ENCODE results near the gene CTDP1. TPM values are rescaled to one million over a fixed set of nuclear protein-coding genes. Genes with fewer than 3 reads are reported as not detected.

CTDP1 gene
- total RNA-seq, 2 experiments from 2014 or later = 69.0 to 79.6 TPM

GRCh38 chr18:79680100-79680879 lies 687 bp downstream of the CTDP1 start:
- Mint-ChIP-seq H3K36me3 (ENCODE audit: low read depth) (peaks cover 56% of the 10 kb centered on the region), H3K27me3 (no peaks in the 10 kb centered on the region), H3K27ac (peak overlapping the region; percentile 95), H3K9me3 (no peaks in the 10 kb centered on the region), H3K4me1 (ENCODE audit: low read depth) (peaks cover 84% of the 10 kb centered on the region), H3K4me3 (peak overlapping the region; percentile 94)
- TF ChIP-seq CTCF (IDR thresholded peaks at IDR 0.05) = no peak
- DNase-seq = peak in 10 of 14 experiments; percentile 8 to 71 (median 40)
- intact Hi-C loops (cut with DNase I, micrococcal nuclease) = loop anchor here in 1 of 2 experiments (5.0 kb wide), 1 partner anchor 282 kb away; the partner anchor contains the start of gene HSBP1L1
- ChIA-PET POLR2A (interaction anchor here (1.0 to 2.6 kb wide), 5 partner anchors 17 to 354 kb away, joined by 3 to 17 read pairs (median 4); partner anchors contain the start of genes RBFA and TXNL4A), CTCF (no interaction called here)
- H3K27ac ChIP-seq (ENCODE audit: low read depth in 1 of 2, low read length in 2 of 2) = no peak overlapping the region
- peaks cover 70% of the 10 kb centered on the region for H3K4me1 ChIP-seq (ENCODE audit: insufficient read depth, low read length)
- no peaks in the 10 kb centered on the region for H3K27me3 ChIP-seq (ENCODE audit: control insufficient read depth in 1 of 2, insufficient read depth in 2 of 2, low read length in 2 of 2)
- no peak for ATAC-seq (ENCODE audit: poor library complexity)
- H3K36me3 ChIP-seq (ENCODE audit: insufficient read depth, low read length) = peaks cover 22% of the 10 kb centered on the region
- no peaks in the 10 kb centered on the region for H3K9me3 ChIP-seq (ENCODE audit: control insufficient read depth in 1 of 2, insufficient read depth in 1 of 2, low read length in 2 of 2)
- peak overlapping the region; percentile 96 for H3K4me3 ChIP-seq (ENCODE audit: low read length)

GRCh38 chr18:79680891-79681339 lies 1.3 kb downstream of the CTDP1 start:
- ATAC-seq (ENCODE audit: poor library complexity) = no peak
- Mint-ChIP-seq H3K36me3 (ENCODE audit: low read depth) (peaks cover 53% of the 10 kb centered on the region), H3K27me3 (no peaks in the 10 kb centered on the region), H3K9me3 (no peaks in the 10 kb centered on the region), H3K27ac (peak overlapping the region; percentile 95), H3K4me1 (ENCODE audit: low read depth) (peaks cover 85% of the 10 kb centered on the region), H3K4me3 (peak overlapping the region; percentile 94)
- Histone ChIP-seq H3K9me3 (ENCODE audit: control insufficient read depth in 1 of 2, insufficient read depth in 1 of 2, low read length in 2 of 2) (no peaks in the 10 kb centered on the region), H3K4me1 (ENCODE audit: insufficient read depth, low read length) (peaks cover 74% of the 10 kb centered on the region), H3K27me3 (ENCODE audit: control insufficient read depth in 1 of 2, insufficient read depth in 2 of 2, low read length in 2 of 2) (no peaks in the 10 kb centered on the region), H3K4me3 (ENCODE audit: low read length) (peak overlapping the region; percentile 96), H3K36me3 (ENCODE audit: insufficient read depth, low read length) (peaks cover 22% of the 10 kb centered on the region), H3K27ac (ENCODE audit: low read depth in 1 of 2, low read length in 2 of 2) (peak overlapping the region; percentile 10 to 13)
- CTCF ChIA-PET = no interaction called here
- no peak for TF ChIP-seq CTCF (IDR thresholded peaks at IDR 0.05)
- intact Hi-C loops (cut with DNase I, micrococcal nuclease) = loop anchor here in 1 of 2 experiments (5.0 kb wide), 1 partner anchor 281 kb away; the partner anchor contains the start of gene HSBP1L1
- POLR2A ChIA-PET = interaction anchor here (1.0 to 1.2 kb wide), 2 partner anchors 158 to 307 kb away, joined by 4 to 5 read pairs; partner anchors contain the start of gene TXNL4A
- peak in 1 of 14 experiments; percentile 38 for DNase-seq

GRCh38 chr18:79681484-79682387 lies 2.1 kb downstream of the CTDP1 start:
- ATAC-seq (ENCODE audit: poor library complexity) (peak; percentile 1), DNase-seq (peak; percentile 19 to 87 (median 54))
- Histone ChIP-seq H3K27me3 (ENCODE audit: control insufficient read depth in 1 of 2, insufficient read depth in 2 of 2, low read length in 2 of 2) (no peaks in the 10 kb centered on the region), H3K27ac (ENCODE audit: low read depth in 1 of 2, low read length in 2 of 2) (peak overlapping the region; percentile 13 to 45), H3K36me3 (ENCODE audit: insufficient read depth, low read length) (peaks cover 22% of the 10 kb centered on the region), H3K9me3 (ENCODE audit: control insufficient read depth in 1 of 2, insufficient read depth in 1 of 2, low read length in 2 of 2) (no peaks in the 10 kb centered on the region), H3K4me3 (ENCODE audit: low read length) (peak overlapping the region; percentile 96), H3K4me1 (ENCODE audit: insufficient read depth, low read length) (peaks cover 74% of the 10 kb centered on the region)
- no peak for TF ChIP-seq CTCF (IDR thresholded peaks at IDR 0.05)
- ChIA-PET POLR2A (interaction anchor here (1.2 kb wide), 1 partner anchor 159 kb away, joined by 4 read pairs; no protein-coding TSS in a partner anchor), CTCF (no interaction called here)
- Mint-ChIP-seq H3K36me3 (ENCODE audit: low read depth) (peaks cover 55% of the 10 kb centered on the region), H3K4me3 (peak overlapping the region; percentile 94), H3K27ac (peak overlapping the region; percentile 95), H3K27me3 (no peaks in the 10 kb centered on the region), H3K4me1 (ENCODE audit: low read depth) (peaks cover 90% of the 10 kb centered on the region), H3K9me3 (no peaks in the 10 kb centered on the region)
- intact Hi-C loops (cut with DNase I, micrococcal nuclease) = loop anchor here in 1 of 2 experiments (5.0 kb wide), 1 partner anchor 281 kb away; the partner anchor contains the start of gene HSBP1L1
